Breast epithelium (tissue), 4 donors: ENCODE measurements around the gene PFDN5. TPM values are rescaled to one million over a fixed set of nuclear protein-coding genes. Genes with fewer than 3 reads are reported as not detected.
"Not testable (repeated sequence)": the region's sequence is repeated elsewhere in the genome, so short reads cannot be mapped to it uniquely, and the experiment has no call there.

Experiments
- DNase-seq, 2 donors: peaks; one replicate each; pipeline ENCODE4 v3.0.0-alpha.2; 2019; ENCODE audit warnings: low spot score in 2 of 2
- H3K27ac ChIP-seq, 2 donors: fragments of 200-600 bp; sonication (generic) in 1 of 2; one replicate each; pipeline ENCODE4 v1.5.1; 2016 to 2019; ENCODE audit warnings: mild to moderate bottlenecking in 1 of 2
- H3K27me3 ChIP-seq, 2 donors: fragments of 200-600 bp; sonication (generic) in 1 of 2; one replicate each; pipeline versions ENCODE4 v1.5.1 to v1.6.0; 2017 to 2019; ENCODE audit warnings: control low read depth in 1 of 2, mild to moderate bottlenecking in 1 of 2
- H3K36me3 ChIP-seq: fragments of 200-600 bp; one replicate; pipeline ENCODE4 v1.5.1; 2019
- H3K4me1 ChIP-seq, 2 donors: fragments of 200-600 bp; sonication (generic); one replicate each; pipeline ENCODE4 v1.5.1; 2016 to 2019; ENCODE audit warnings: control low read depth in 1 of 2
- H3K4me3 ChIP-seq, 3 donors: fragments of 200-600 bp; sonication (generic); 1 replicate in 2 of 3; 2 replicates in 1 of 3; pipeline ENCODE4 v1.5.1; 2016 to 2019; ENCODE audit warnings: mild to moderate bottlenecking in 3 of 3, moderate library complexity in 2 of 3
- H3K9me3 ChIP-seq, 2 donors: fragments of 200-600 bp; sonication (generic) in 1 of 2; one replicate each; pipeline ENCODE4 v1.5.1; 2016 to 2019; ENCODE audit warnings: control low read depth in 1 of 2
- CTCF ChIP-seq, 3 donors: fragments of 450-650 bp; IDR thresholded peaks; one replicate each; pipeline ENCODE4 v1.5.1; 2016 to 2017; ENCODE audit warnings: antibody characterized with exemption in 3 of 3, mild to moderate bottlenecking in 3 of 3, moderate library complexity in 3 of 3
- POLR2A ChIP-seq: fragments of 450-650 bp; IDR thresholded peaks from one replicate; pipeline ENCODE4 v1.6.1; 2016; ENCODE audit warnings: antibody characterized with exemption, mild to moderate bottlenecking, moderate library complexity
- POLR2AphosphoS5 ChIP-seq, 3 donors: sonication (generic); formaldehyde crosslinking; IDR thresholded peaks; one replicate each; pipeline ENCODE4 v1.6.1; 2017; ENCODE audit warnings: antibody characterized with exemption in 3 of 3
- intact Hi-C: fragments of 100-400 bp; cut with DNase I; formaldehyde crosslinking; loops from one replicate; pipeline ENCODE4 v1.15.1; 2023; ENCODE audit warnings: low total_unique reads
- total RNA-seq, 3 donors: library from RNA; depleted of rRNA; stranded (reverse); fragments of >200 nt; gene quantifications; one replicate each; pipeline ENCODE4 v1.1.0, GENCODE V29; 2016

Gene PFDN5
- total RNA-seq, 3 donors from 2014 or later, result 764 to 1,048 (median 840) TPM

GRCh38 chr12:53326460-53327185 lies 31.3 kb downstream of the PFDN5 start:
- H3K27ac ChIP-seq, result no peak overlapping the region
- no peaks in the 10 kb centered on the region for H3K9me3 ChIP-seq
- H3K36me3 ChIP-seq, result no peaks in the 10 kb centered on the region
- peaks cover 0 to 4% of the 10 kb centered on the region in 2 donors for H3K4me1 ChIP-seq
- no peak for DNase-seq
- H3K4me3 ChIP-seq, result no peak overlapping the region
- TF ChIP-seq CTCF (IDR thresholded peaks at IDR 0.05) (no peak), POLR2AphosphoS5 (IDR thresholded peaks at IDR 0.05) (no peak)
- no peaks in the 10 kb centered on the region for H3K27me3 ChIP-seq
- intact Hi-C loops, result no loop called here

- no peaks in the 10 kb centered on the region for H3K4me1 ChIP-seq
- no peaks in the 10 kb centered on the region for H3K27me3 ChIP-seq
- DNase-seq, result no peak
- H3K9me3 ChIP-seq, result no peaks in the 10 kb centered on the region
- H3K27ac ChIP-seq, result no peak overlapping the region
- no peaks in the 10 kb centered on the region for H3K36me3 ChIP-seq
- TF ChIP-seq CTCF (IDR thresholded peaks at IDR 0.05) (no peak), POLR2AphosphoS5 (IDR thresholded peaks at IDR 0.05) (no peak), POLR2A (no peak)
- no peak overlapping the region for H3K4me3 ChIP-seq
- intact Hi-C loops, result no loop called here
These were observed 32.2 kb downstream of the PFDN5 start for GRCh38 chr12:53327435-53328042.

- DNase-seq, result no peak
- H3K27ac ChIP-seq, result no peak overlapping the region
- no peaks in the 10 kb centered on the region for H3K9me3 ChIP-seq
- no peaks in the 10 kb centered on the region for H3K27me3 ChIP-seq
- TF ChIP-seq POLR2AphosphoS5 (IDR thresholded peaks at IDR 0.05) (no peak), POLR2A (no peak)
- H3K4me3 ChIP-seq, result no peak overlapping the region
- intact Hi-C loops, result no loop called here
- H3K36me3 ChIP-seq, result no peaks in the 10 kb centered on the region
- H3K4me1 ChIP-seq, result no peaks in the 10 kb centered on the region
These were observed 32.7 kb downstream of the PFDN5 start for GRCh38 chr12:53328043-53328435.

GRCh38 chr12:53330671-53331070 lies 35.3 kb downstream of the PFDN5 start:
- intact Hi-C loops, result no loop called here
- TF ChIP-seq CTCF (IDR thresholded peaks at IDR 0.05), result no peak
- TF ChIP-seq POLR2A, result no peak
- TF ChIP-seq POLR2AphosphoS5 (IDR thresholded peaks at IDR 0.05), result no peak
- Histone ChIP-seq H3K4me3 (no peak overlapping the region), H3K27me3 (peaks cover 0 to 8% of the 10 kb centered on the region in 2 donors), H3K4me1 (no peaks in the 10 kb centered on the region), H3K36me3 (no peaks in the 10 kb centered on the region), H3K9me3 (no peaks in the 10 kb centered on the region), H3K27ac (no peak overlapping the region)
- no peak for DNase-seq

GRCh38 chr12:53332339-53332738 lies 37.0 kb downstream of the PFDN5 start:
- DNase-seq, H3K36me3 ChIP-seq, H3K9me3 ChIP-seq, intact Hi-C loops, H3K4me1 ChIP-seq, H3K27ac ChIP-seq, H3K4me3 ChIP-seq: not testable (repeated sequence)
- H3K27me3 ChIP-seq, result peaks cover 0 to 14% of the 10 kb centered on the region in 2 donors

GRCh38 chr12:53332744-53333143 lies 37.4 kb downstream of the PFDN5 start:
- TF ChIP-seq CTCF (IDR thresholded peaks at IDR 0.05) (no peak), POLR2A (no peak), POLR2AphosphoS5 (IDR thresholded peaks at IDR 0.05) (no peak)
- Histone ChIP-seq H3K36me3 (no peaks in the 10 kb centered on the region), H3K27me3 (peaks cover 0 to 14% of the 10 kb centered on the region in 2 donors), H3K4me1 (no peaks in the 10 kb centered on the region), H3K4me3 (no peak overlapping the region), H3K9me3 (no peaks in the 10 kb centered on the region), H3K27ac (no peak overlapping the region)
- intact Hi-C loops, result no loop called here
- no peak for DNase-seq
